IPS DF 6.9 (cell line): ENCODE results near the gene PPP1R14D.

Source experiments
- DNase-seq: peaks from one replicate; pipeline ENCODE4 v3.0.0-alpha.2; 2013; ENCODE audit warnings: low read depth, low spot score
- H3K27ac ChIP-seq: one replicate; pipeline ENCODE4 v1.5.1; 2013; ENCODE audit warnings: low read length, control low read depth
- H3K27me3 ChIP-seq: 2 replicates; pipeline ENCODE4 v1.6.1; 2013; ENCODE audit warnings: mild to moderate bottlenecking, low read length; ENCODE audit not compliant: control insufficient read depth, insufficient read depth
- H3K36me3 ChIP-seq: 2 replicates; pipeline ENCODE4 v1.6.1; 2013; ENCODE audit warnings: low read length; ENCODE audit not compliant: control insufficient read depth, insufficient read depth
- H3K4me1 ChIP-seq: 2 replicates; pipeline ENCODE4 v1.6.1; 2013; ENCODE audit warnings: low read length; ENCODE audit not compliant: control insufficient read depth, insufficient read depth
- H3K4me3 ChIP-seq: 2 replicates; pipeline ENCODE4 v1.5.1; 2013; ENCODE audit warnings: mild to moderate bottlenecking, low read length
- H3K9me3 ChIP-seq: 2 replicates; pipeline ENCODE4 v1.6.1; 2013; ENCODE audit warnings: low read length, inconsistent platforms; ENCODE audit not compliant: control insufficient read depth, insufficient read depth
- WGBS: extraction: QIAGEN DNeasy Blood & Tissue Kit; methylation state at CpG from one replicate; pipeline ENCODE4 v1.1.7; 2013; ENCODE audit warnings: mixed read lengths, missing lambda C conversion rate; ENCODE audit not compliant: insufficient read length, insufficient coverage; 5-methylcytosine and 5-hydroxymethylcytosine counted together

The PPP1R14D gene

DNA sequence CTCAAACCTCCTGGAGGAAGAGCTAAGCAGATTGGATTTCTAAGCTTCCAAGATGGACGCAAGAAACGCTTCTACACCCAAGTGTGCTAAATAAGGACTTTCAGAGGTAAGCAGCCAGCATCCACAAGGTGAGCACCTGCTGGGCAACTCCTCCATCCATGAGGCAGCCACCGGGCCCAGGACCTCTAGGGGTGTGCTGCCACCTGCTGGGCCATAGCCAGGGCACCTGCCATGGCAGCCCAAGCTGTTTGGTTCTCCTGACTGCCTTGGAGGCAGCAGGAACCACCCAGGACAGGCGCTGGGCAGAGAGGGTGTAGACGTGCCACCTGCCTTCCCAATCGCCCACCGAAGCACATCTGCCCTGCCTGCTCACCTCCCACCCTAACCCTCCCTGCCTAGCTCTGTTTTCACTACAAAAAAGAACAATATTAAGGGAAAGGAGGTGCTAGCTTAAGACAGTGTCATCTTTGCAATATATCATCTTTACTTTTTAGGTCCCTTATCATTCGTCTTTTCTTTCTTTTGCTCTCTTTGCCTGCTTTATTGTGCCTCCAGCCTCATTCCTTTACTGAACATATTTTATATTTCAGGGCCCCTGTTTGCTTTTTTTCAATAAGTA lies 45.8 kb downstream of the PPP1R14D start:
- Histone ChIP-seq H3K27me3 (no peaks in the 10 kb centered on the region), H3K27ac (no peak overlapping the region), H3K4me1 (peaks cover 11% of the 10 kb centered on the region), H3K36me3 (no peaks in the 10 kb centered on the region), H3K9me3 (no peaks in the 10 kb centered on the region), H3K4me3 (no peak overlapping the region)
- no peak for DNase-seq
- WGBS, result no CpG with 5 or more reads among the region's 8 CpGs

DNA sequence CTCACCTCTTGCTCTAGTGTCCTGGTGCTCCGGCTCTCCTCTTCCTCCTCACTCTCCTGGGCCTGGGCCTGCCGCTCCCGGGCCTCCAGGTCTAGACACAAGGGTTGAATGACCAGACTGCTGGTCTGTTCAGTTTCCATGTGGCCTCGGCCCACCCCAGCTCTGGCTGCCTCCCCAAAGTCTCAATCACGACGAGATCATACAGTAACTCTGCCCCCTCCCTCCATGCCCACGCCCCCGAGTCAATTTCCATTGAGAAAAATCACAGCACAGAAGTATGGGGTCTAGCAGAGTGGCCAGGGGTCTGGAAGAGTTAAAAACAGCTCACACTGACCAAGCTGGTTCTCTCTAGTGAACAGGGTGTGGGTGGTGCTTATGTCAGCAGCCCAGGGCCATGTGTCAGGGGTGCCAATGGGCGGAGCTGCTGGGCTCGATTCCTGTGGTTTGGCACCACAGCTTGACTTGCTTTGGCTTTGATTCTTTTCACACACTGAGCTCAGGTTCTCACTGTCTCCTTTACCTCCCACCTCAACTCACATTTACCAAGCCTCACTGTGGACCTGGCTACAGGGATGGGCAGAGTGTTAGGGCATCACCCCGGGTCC lies 51.9 kb downstream of the PPP1R14D start:
- Histone ChIP-seq H3K36me3 (peaks cover 10% of the 10 kb centered on the region; the same call in 1 of the 2 replicates), H3K27me3 (no peaks in the 10 kb centered on the region), H3K4me3 (no peak overlapping the region), H3K9me3 (no peaks in the 10 kb centered on the region), H3K4me1 (no peaks in the 10 kb centered on the region), H3K27ac (no peak overlapping the region)
- no CpG with 5 or more reads among the region's 11 CpGs for WGBS
- DNase-seq, result no peak

- WGBS, result no CpG with 5 or more reads among the region's 14 CpGs
- no peak for DNase-seq
- Histone ChIP-seq H3K27ac (no peak overlapping the region), H3K36me3 (peaks cover 10% of the 10 kb centered on the region; the same call in 1 of the 2 replicates), H3K4me3 (no peak overlapping the region), H3K9me3 (no peaks in the 10 kb centered on the region), H3K4me1 (no peaks in the 10 kb centered on the region), H3K27me3 (no peaks in the 10 kb centered on the region)
Observed at GRCh38 chr15:40775740-40776536, 52.6 kb downstream of the PPP1R14D start.

DNA sequence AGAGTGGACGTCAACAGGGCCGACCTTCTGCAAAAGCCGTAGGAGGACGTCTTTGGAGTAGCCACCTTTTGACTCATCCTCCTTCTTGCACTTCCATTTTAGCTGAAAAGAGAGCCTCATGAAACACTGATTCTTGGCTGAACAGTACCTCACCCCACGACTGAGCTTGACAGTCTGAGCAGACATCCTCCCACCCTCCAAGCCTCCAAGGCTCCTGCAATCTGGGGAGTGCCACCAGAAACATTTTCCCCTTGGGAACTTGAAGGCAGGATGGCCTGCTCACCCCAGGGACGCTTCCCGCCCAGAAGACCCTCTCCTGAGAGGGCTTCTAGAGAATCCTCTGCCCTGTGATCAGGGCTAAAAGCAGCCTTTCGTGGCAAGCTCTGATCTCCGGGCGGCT lies 53.5 kb downstream of the PPP1R14D start:
- Histone ChIP-seq H3K27ac (no peak overlapping the region), H3K4me3 (no peak overlapping the region), H3K36me3 (peaks cover 10% of the 10 kb centered on the region; the same call in 1 of the 2 replicates), H3K9me3 (no peaks in the 10 kb centered on the region), H3K27me3 (no peaks in the 10 kb centered on the region), H3K4me1 (no peaks in the 10 kb centered on the region)
- WGBS, result no CpG with 5 or more reads among the region's 10 CpGs
- no peak for DNase-seq

GRCh38 chr15:40773902-40774301 lies 54.6 kb downstream of the PPP1R14D start:
- Histone ChIP-seq H3K36me3 (peaks cover 10% of the 10 kb centered on the region; the same call in 1 of the 2 replicates), H3K27ac (no peak overlapping the region), H3K27me3 (no peaks in the 10 kb centered on the region), H3K9me3 (no peaks in the 10 kb centered on the region), H3K4me1 (no peaks in the 10 kb centered on the region), H3K4me3 (no peak overlapping the region)
- no peak for DNase-seq
- no CpG with 5 or more reads among the region's 6 CpGs for WGBS

GRCh38 chr15:40773496-40773895 lies 55.0 kb downstream of the PPP1R14D start:
- Histone ChIP-seq H3K36me3 (peaks cover 10% of the 10 kb centered on the region; the same call in 1 of the 2 replicates), H3K9me3 (no peaks in the 10 kb centered on the region), H3K27ac (no peak overlapping the region), H3K4me3 (no peak overlapping the region), H3K4me1 (no peaks in the 10 kb centered on the region), H3K27me3 (no peaks in the 10 kb centered on the region)
- no CpG with 5 or more reads among the region's 8 CpGs for WGBS
- no peak for DNase-seq

- Histone ChIP-seq H3K4me3 (no peak overlapping the region), H3K27me3 (no peaks in the 10 kb centered on the region), H3K36me3 (peaks cover 10% of the 10 kb centered on the region; the same call in 1 of the 2 replicates), H3K4me1 (peaks cover 1% of the 10 kb centered on the region; the same call in 1 of the 2 replicates), H3K9me3 (no peaks in the 10 kb centered on the region), H3K27ac (no peak overlapping the region)
- no CpG with 5 or more reads among the region's 13 CpGs for WGBS
- no peak for DNase-seq
Observed at GRCh38 chr15:40772014-40772413, 56.5 kb downstream of the PPP1R14D start.

DNA sequence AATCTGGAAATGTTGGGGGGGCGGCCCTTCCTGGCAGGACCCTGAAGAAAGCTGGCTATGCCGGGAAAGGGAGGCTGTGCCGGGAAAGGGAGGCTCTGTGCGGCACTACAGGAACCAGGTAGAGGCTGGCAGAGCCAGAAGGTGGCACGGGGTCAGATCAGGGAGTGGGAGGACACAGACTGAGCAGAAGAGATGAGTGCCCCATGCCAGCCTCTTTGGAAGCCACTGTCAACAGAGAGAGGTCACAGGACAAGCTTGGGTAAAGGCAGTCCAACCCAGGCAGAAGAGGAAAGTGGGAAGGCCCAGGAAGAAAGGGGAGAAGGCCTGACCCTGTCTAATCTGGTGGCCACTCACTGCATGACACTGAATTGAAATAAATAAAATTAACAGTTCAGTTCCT lies 57.3 kb downstream of the PPP1R14D start:
- H3K27ac ChIP-seq, result no peak overlapping the region
- no peak for DNase-seq
- H3K27me3 ChIP-seq, result no peaks in the 10 kb centered on the region
- H3K36me3 ChIP-seq, result 0 out of 2 replicates have a peak, but pooled peaks cover 6% of the 10 kb centered on the region
- no CpG with 5 or more reads among the region's 5 CpGs for WGBS
- H3K4me1 ChIP-seq, result peaks cover 3% of the 10 kb centered on the region; the same call in 1 of the 2 replicates
- H3K4me3 ChIP-seq, result no peak overlapping the region
- no peaks in the 10 kb centered on the region for H3K9me3 ChIP-seq

- peaks cover 10% of the 10 kb centered on the region for H3K4me1 ChIP-seq
- H3K27ac ChIP-seq, result no peak overlapping the region
- no peaks in the 10 kb centered on the region for H3K27me3 ChIP-seq
- no peak for DNase-seq
- no CpG with 5 or more reads among the region's 17 CpGs for WGBS
- H3K9me3 ChIP-seq, result no peaks in the 10 kb centered on the region
- H3K4me3 ChIP-seq, result no peak overlapping the region
- H3K36me3 ChIP-seq, result no peaks in the 10 kb centered on the region
Observed at GRCh38 chr15:40770147-40770721, 58.3 kb downstream of the PPP1R14D start.
